GM12878 (cell line): ENCODE results near the gene ESYT2.

ENCODE experiments used
- EZH2 ChIP-seq: IDR thresholded peaks from 2 replicates; pipeline ENCODE4 v1.6.1; 2012; ENCODE audit warnings: low read depth, mild to moderate bottlenecking, control low read depth, inconsistent platforms, low read length, borderline replicate concordance; ENCODE audit not compliant: control insufficient read depth
- FOS ChIP-seq: IDR thresholded peaks from 3 replicates; pipeline ENCODE4 v1.6.1; 2011; ENCODE audit warnings: borderline replicate concordance; ENCODE audit not compliant: insufficient read length; ENCODE audit errors: extremely low read depth
- FOXM1 ChIP-seq: IDR thresholded peaks from 2 replicates; pipeline ENCODE4 v1.6.1; 2012; ENCODE audit warnings: low read depth, mild to moderate bottlenecking, inconsistent platforms, low read length, moderate library complexity
- IKZF2 ChIP-seq, 2 experiments: fragments of 450-650 bp; IDR thresholded peaks; 2 replicates each; pipeline ENCODE4 v1.6.1; 2017; ENCODE audit warnings: mild to moderate bottlenecking in 2 of 2, moderate library complexity in 2 of 2
- POLR2AphosphoS5 ChIP-seq: IDR thresholded peaks from 2 replicates; pipeline ENCODE4 v1.6.1; 2011; ENCODE audit warnings: mild to moderate bottlenecking, low read length, inconsistent platforms
- RFX5 ChIP-seq: IDR thresholded peaks from 2 replicates; pipeline ENCODE4 v1.6.1; 2011; ENCODE audit warnings: low read depth, low read length, improper control_type of control experiment
- YY1 ChIP-seq: IDR thresholded peaks from 2 replicates; pipeline ENCODE4 v1.6.1; 2011; ENCODE audit warnings: low read depth, mild to moderate bottlenecking, low read length
- TF ChIP-seq, protein P1 (sequence below), 3 experiments: IDR thresholded peaks in 2 of 3; conservative IDR thresholded peaks in 1 of 3; 2 replicates each; pipeline ENCODE4 v1.5.1; 2011; ENCODE audit warnings: low read depth in 3 of 3, low read length in 3 of 3, mild to moderate bottlenecking in 3 of 3, control low read depth in 2 of 3, moderate library complexity in 2 of 3, inconsistent platforms in 1 of 3, mixed read lengths in 1 of 3; ENCODE audit not compliant: control insufficient read depth in 2 of 3, insufficient read depth in 1 of 3; ENCODE audit errors: extremely low read depth in 1 of 3

DNA sequence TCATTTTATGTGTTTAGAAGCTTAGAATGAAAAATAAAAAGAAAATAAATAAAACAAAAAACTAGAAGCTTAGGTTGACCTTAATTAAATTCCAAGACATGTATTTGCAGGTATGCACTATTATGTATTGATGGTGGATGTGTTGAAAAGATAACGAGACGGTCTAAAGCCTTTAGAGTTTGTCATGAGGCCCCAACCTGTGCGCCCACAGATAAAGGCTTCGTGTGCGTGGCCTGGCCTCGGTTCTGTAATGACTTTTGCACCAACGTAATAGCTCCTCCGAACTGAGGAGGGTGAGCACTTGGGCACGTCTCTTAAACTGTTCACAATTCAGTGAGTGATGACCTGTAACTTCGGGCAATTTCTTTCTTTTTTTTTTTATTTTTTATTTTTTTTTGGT lies 81.0 kb downstream of the ESYT2 start:
- no peak for TF ChIP-seq RFX5
- TF ChIP-seq EZH2, result no peak
- TF ChIP-seq, protein P1, sequence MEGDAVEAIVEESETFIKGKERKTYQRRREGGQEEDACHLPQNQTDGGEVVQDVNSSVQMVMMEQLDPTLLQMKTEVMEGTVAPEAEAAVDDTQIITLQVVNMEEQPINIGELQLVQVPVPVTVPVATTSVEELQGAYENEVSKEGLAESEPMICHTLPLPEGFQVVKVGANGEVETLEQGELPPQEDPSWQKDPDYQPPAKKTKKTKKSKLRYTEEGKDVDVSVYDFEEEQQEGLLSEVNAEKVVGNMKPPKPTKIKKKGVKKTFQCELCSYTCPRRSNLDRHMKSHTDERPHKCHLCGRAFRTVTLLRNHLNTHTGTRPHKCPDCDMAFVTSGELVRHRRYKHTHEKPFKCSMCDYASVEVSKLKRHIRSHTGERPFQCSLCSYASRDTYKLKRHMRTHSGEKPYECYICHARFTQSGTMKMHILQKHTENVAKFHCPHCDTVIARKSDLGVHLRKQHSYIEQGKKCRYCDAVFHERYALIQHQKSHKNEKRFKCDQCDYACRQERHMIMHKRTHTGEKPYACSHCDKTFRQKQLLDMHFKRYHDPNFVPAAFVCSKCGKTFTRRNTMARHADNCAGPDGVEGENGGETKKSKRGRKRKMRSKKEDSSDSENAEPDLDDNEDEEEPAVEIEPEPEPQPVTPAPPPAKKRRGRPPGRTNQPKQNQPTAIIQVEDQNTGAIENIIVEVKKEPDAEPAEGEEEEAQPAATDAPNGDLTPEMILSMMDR (IDR thresholded peaks at IDR 0.05 in 2 of 3, conservative IDR thresholded peaks at IDR 0.05 in 1 of 3; ENCODE audit: control insufficient read depth in 2 of 3, extremely low read depth in 1 of 3, insufficient read depth in 1 of 3, low read depth in 3 of 3, low read length in 3 of 3), result no peak
- no peak for TF ChIP-seq YY1
- TF ChIP-seq POLR2AphosphoS5, result no peak
- no peak for TF ChIP-seq FOXM1
- no peak for TF ChIP-seq FOS
- TF ChIP-seq IKZF2 (IDR thresholded peaks at IDR 0.05), result no peak
